Mesendoderm (in vitro differentiated cells): ENCODE measurements around the gene KRTAP10-3.

Experiments
- DNase-seq: peaks from one replicate; pipeline ENCODE4 v3.0.0; 2013
- H2AK5ac ChIP-seq: 2 replicates; pipeline ENCODE4 v1.6.1; 2013; ENCODE audit warnings: low read length, inconsistent platforms
- H2BK120ac ChIP-seq: 2 replicates; pipeline ENCODE4 v1.6.1; 2013; ENCODE audit warnings: low read depth, mild to moderate bottlenecking, low read length, moderate library complexity, mixed read lengths
- H2BK15ac ChIP-seq: replicated peaks from 2 replicates; pipeline ENCODE4 v1.6.1; 2013; ENCODE audit warnings: low read depth, mild to moderate bottlenecking, moderate library complexity
- H2BK5ac ChIP-seq: 2 replicates; pipeline ENCODE4 v1.6.1; 2013; ENCODE audit warnings: low read length, inconsistent platforms
- H3K18ac ChIP-seq: 2 replicates; pipeline ENCODE4 v1.6.1; 2013; ENCODE audit warnings: mild to moderate bottlenecking, low read length, mixed read lengths
- H3K23ac ChIP-seq: one replicate; pipeline ENCODE4 v1.6.1; 2013; ENCODE audit warnings: low read length
- H3K27ac ChIP-seq: 2 replicates; pipeline ENCODE4 v1.5.1; 2013; ENCODE audit warnings: low read depth, mild to moderate bottlenecking, inconsistent platforms, low read length, moderate library complexity
- H3K27me3 ChIP-seq: 2 replicates; pipeline ENCODE4 v1.6.1; 2013; ENCODE audit warnings: low read length, control low read depth, mild to moderate bottlenecking, inconsistent platforms; ENCODE audit not compliant: insufficient read depth, poor library complexity
- H3K36me3 ChIP-seq: 2 replicates; pipeline ENCODE4 v1.6.1; 2013; ENCODE audit warnings: low read length, inconsistent platforms; ENCODE audit not compliant: control insufficient read depth, insufficient read depth
- H3K4ac ChIP-seq: one replicate; pipeline ENCODE4 v1.6.1; 2013; ENCODE audit warnings: low read depth, mild to moderate bottlenecking, low read length, moderate library complexity
- H3K4me1 ChIP-seq: 2 replicates; pipeline ENCODE4 v1.6.1; 2013; ENCODE audit warnings: low read depth, low read length, inconsistent platforms; ENCODE audit not compliant: control insufficient read depth
- H3K4me2 ChIP-seq: 2 replicates; pipeline ENCODE4 v1.6.1; 2013; ENCODE audit warnings: low read length
- H3K4me3 ChIP-seq: 2 replicates; pipeline ENCODE4 v1.5.1; 2013; ENCODE audit warnings: mild to moderate bottlenecking, low read length
- H3K56ac ChIP-seq: one replicate; pipeline ENCODE4 v1.6.1; 2013; ENCODE audit warnings: low read length
- H3K79me1 ChIP-seq: 2 replicates; pipeline ENCODE4 v1.6.1; 2013; ENCODE audit warnings: low read length, inconsistent platforms
- H3K79me2 ChIP-seq: 2 replicates; pipeline ENCODE4 v1.6.1; 2013; ENCODE audit warnings: mild to moderate bottlenecking, low read length; ENCODE audit not compliant: control insufficient read depth, insufficient read depth
- H3K9ac ChIP-seq: 2 replicates; pipeline ENCODE4 v1.6.1; 2013; ENCODE audit warnings: low read length, inconsistent platforms
- H4K5ac ChIP-seq: one replicate; pipeline ENCODE4 v1.6.1; 2013; ENCODE audit warnings: low read length
- H4K8ac ChIP-seq: one replicate; pipeline ENCODE4 v1.6.1; 2013; ENCODE audit warnings: low read depth, mild to moderate bottlenecking, control low read depth, low read length, moderate library complexity
- WGBS: extraction: QIAGEN DNeasy Blood & Tissue Kit; methylation state at CpG from one replicate; pipeline ENCODE4 v1.1.7; 2013; ENCODE audit warnings: low lambda C conversion rate, missing lambda C conversion rate; ENCODE audit not compliant: insufficient coverage; ENCODE audit errors: extremely low coverage; 5-methylcytosine and 5-hydroxymethylcytosine counted together

The KRTAP10-3 gene

DNA sequence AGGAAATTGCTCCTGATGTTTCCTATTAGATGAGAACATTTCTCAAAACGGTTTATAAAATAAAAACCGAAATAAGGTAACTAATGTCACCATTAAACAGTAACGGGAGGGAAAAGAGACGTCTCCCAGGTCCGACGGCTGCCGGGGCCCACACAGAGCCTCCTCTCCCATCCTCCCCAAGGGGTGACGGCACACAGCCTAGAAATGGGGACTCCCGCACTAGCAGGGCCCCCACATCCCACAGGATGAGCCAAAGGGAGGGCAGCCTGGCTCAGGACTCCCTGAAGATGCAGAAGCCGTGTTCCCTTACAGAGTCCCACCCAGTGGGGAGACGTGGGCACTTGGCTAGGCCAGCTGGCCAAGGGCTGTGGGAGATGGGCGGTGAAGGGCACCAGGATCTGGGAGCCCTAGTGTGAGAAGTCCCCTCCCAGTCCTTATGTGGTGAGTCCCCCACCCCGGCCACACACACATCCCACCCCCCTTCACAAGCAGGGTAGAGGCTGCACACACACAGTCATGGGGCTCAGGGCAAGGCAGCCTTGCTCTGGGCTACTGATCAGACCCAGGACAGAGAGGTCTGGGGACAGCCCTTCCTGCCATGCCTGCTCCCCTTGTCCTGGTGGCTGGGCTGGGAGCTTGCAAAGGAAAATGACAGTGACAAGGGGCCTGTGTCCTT, 3.3 kb downstream of the KRTAP10-3 start:
- H3K23ac ChIP-seq, result no peak overlapping the region
- H3K79me2 ChIP-seq, result no peaks in the 10 kb centered on the region
- no peaks in the 10 kb centered on the region for H3K79me1 ChIP-seq
- no peak overlapping the region for H3K18ac ChIP-seq
- WGBS, result no CpG with 5 or more reads among the region's 13 CpGs
- H2BK120ac ChIP-seq, result no peak overlapping the region
- no peak overlapping the region for H2AK5ac ChIP-seq
- H4K5ac ChIP-seq, result no peak overlapping the region
- no peaks in the 10 kb centered on the region for H3K27me3 ChIP-seq
- no peak overlapping the region for H2BK5ac ChIP-seq
- H3K36me3 ChIP-seq, result no peaks in the 10 kb centered on the region
- H3K56ac ChIP-seq, result no peak overlapping the region
- no peak overlapping the region for H4K8ac ChIP-seq
- H2BK15ac ChIP-seq, result no peak overlapping the region
- no peak overlapping the region for H3K9ac ChIP-seq
- no peaks in the 10 kb centered on the region for H3K4me1 ChIP-seq
- H3K27ac ChIP-seq, result no peak overlapping the region
- H3K4me2 ChIP-seq, result no peak overlapping the region
- H3K4ac ChIP-seq, result no peak overlapping the region
- no peak for DNase-seq
- no peak overlapping the region for H3K4me3 ChIP-seq

DNA sequence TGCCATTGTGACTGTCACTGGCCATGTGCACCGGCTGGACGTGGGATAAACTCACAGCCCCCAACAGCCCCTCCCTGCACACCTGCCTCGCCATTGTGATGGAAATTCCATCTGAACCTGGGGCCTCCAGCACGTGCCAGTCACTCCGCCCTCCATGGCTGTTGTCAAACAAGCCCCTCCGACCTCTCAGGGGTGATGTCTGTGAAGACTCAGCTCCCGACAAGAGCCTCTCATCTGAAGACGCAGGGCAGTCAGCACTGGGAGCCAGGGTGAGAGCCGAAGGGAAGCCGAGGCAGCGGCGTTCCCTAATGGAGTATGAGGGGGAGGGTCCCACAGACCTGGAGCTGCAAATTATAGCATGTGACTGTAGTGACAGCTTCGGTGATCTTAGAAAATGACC, 5.9 kb downstream of the KRTAP10-3 start:
- Histone ChIP-seq H3K56ac (no peak overlapping the region), H4K5ac (no peak overlapping the region), H3K79me2 (no peaks in the 10 kb centered on the region), H3K9ac (no peak overlapping the region), H3K36me3 (no peaks in the 10 kb centered on the region), H3K18ac (no peak overlapping the region), H4K8ac (no peak overlapping the region), H3K4ac (no peak overlapping the region), H2BK5ac (no peak overlapping the region), H2AK5ac (no peak overlapping the region), H3K23ac (no peak overlapping the region), H3K79me1 (no peaks in the 10 kb centered on the region), H3K27me3 (no peaks in the 10 kb centered on the region), H3K4me1 (peaks cover 9% of the 10 kb centered on the region), H3K27ac (no peak overlapping the region), H3K4me2 (no peak overlapping the region), H3K4me3 (no peak overlapping the region), H2BK15ac (no peak overlapping the region), H2BK120ac (no peak overlapping the region)
- DNase-seq, result no peak
- no CpG with 5 or more reads among the region's 13 CpGs for WGBS

DNA sequence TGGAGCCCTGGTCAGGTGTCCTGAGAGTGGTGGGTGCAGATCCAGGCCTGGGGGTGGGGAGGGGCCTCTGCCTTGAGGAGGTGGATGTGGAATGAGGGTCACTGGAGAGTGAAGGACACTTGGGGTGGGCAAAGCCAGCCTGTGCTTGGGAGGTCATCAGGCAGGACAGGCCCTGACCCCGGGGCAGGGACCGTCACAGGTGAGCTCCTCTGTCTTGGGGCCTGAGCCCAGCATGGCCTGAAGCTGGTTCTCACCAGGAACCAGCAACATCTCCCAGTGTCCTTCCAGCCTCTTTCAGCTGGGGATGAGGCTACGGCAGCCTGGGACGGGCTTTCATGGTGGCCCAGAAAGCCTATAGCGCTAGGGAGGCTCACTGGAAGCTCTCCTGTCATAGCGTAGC, 6.5 kb downstream of the KRTAP10-3 start:
- Histone ChIP-seq H3K23ac (no peak overlapping the region), H4K8ac (no peak overlapping the region), H3K9ac (no peak overlapping the region), H2BK5ac (no peak overlapping the region), H3K18ac (no peak overlapping the region), H4K5ac (no peak overlapping the region), H2AK5ac (no peak overlapping the region), H3K56ac (no peak overlapping the region), H2BK15ac (no peak overlapping the region), H3K36me3 (no peaks in the 10 kb centered on the region), H3K27me3 (no peaks in the 10 kb centered on the region), H3K79me1 (no peaks in the 10 kb centered on the region), H2BK120ac (no peak overlapping the region), H3K4me3 (no peak overlapping the region), H3K4me1 (peaks cover 9% of the 10 kb centered on the region), H3K4ac (no peak overlapping the region), H3K4me2 (no peak overlapping the region), H3K27ac (no peak overlapping the region), H3K79me2 (no peaks in the 10 kb centered on the region)
- no peak for DNase-seq
- no CpG with 5 or more reads among the region's 6 CpGs for WGBS

DNA sequence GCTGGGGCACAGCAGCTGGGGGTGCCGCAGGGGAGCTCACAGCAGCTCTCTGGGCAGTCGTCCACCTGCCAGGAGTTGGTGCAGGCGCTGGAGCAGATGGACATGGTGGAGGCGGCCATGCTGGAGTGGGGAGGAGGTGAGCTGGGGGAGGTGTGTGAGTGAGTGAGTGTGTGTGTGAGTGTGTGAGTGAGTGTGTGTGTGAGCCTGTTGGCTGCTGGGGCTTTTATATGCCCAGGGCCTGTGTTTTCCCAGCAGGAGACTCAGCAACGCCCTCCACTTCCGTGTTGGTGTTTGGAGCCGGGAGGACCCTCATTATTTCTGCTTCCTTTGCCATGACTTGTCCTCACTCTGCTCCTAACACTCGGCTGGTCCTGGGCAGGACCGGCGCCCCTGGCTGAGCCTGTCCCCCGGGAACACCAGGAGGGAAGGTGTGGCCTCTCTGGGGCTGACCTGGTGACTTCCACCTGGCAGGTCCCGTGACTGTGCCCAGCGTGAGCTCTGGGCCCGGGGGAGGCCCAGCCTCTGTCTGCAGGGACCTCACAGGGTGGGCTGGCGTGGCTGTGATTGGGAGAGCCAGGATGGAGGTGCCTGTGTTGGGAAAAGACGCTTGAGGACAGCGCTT, 7.1 kb downstream of the KRTAP10-3 start, which contains the start of gene KRTAP10-2:
TSS of gene KRTAP10-2 (minus strand) at position 166 of the 622 bp plus-strand sequence. CDS start at position 119, 47 bp downstream.
- Histone ChIP-seq H3K18ac (no peak within 1 kb of the TSS), H3K4me2 (no peak within 1 kb of the TSS), H2BK5ac (no peak within 1 kb of the TSS), H3K23ac (no peak within 1 kb of the TSS), H2BK15ac (no peak within 1 kb of the TSS), H3K79me2 (no peaks in the 10 kb centered on the region), H3K56ac (peak within 1 kb of the TSS; percentile 34), H3K4me3 (no peak within 1 kb of the TSS), H4K8ac (no peak within 1 kb of the TSS), H2AK5ac (no peak within 1 kb of the TSS), H4K5ac (no peak within 1 kb of the TSS), H3K4ac (no peak within 1 kb of the TSS), H3K9ac (no peak within 1 kb of the TSS), H3K27me3 (no peaks in the 10 kb centered on the region), H3K27ac (no peak within 1 kb of the TSS), H3K79me1 (no peaks in the 10 kb centered on the region), H3K4me1 (peaks cover 9% of the 10 kb centered on the region), H3K36me3 (no peaks in the 10 kb centered on the region), H2BK120ac (no peak within 1 kb of the TSS)
- WGBS, result no CpG with 5 or more reads among the region's 17 CpGs
- no peak for DNase-seq

DNA sequence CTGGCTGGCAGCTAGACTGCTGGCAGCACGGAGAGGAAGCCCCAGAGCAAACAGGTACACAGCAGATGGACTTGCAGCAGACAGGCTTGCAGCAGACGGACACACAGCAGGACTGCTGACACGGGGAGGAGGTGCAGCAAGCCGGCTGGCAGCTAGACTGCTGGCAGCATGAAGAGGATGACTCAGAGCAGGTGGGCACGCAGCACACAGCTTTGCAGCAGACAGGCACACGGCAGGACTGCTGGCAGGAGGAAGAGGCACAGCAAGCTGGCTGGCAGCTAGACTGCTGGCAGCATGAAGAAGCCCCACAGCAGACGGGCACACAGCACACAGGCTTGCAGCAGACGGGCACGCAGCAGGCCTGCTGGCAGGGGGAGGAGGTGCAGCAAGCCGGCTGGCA, 7.8 kb downstream of the KRTAP10-3 start:
- H3K4me2 ChIP-seq, result no peak overlapping the region
- no peak overlapping the region for H3K4ac ChIP-seq
- H3K18ac ChIP-seq, result no peak overlapping the region
- no peak overlapping the region for H3K56ac ChIP-seq
- H3K27ac ChIP-seq, result no peak overlapping the region
- H3K27me3 ChIP-seq, result no peaks in the 10 kb centered on the region
- H4K8ac ChIP-seq, result no peak overlapping the region
- no peak overlapping the region for H4K5ac ChIP-seq
- H2BK120ac ChIP-seq, result no peak overlapping the region
- WGBS, result no CpG with 5 or more reads among the region's 10 CpGs
- H3K79me1 ChIP-seq, result no peaks in the 10 kb centered on the region
- H3K9ac ChIP-seq, result no peak overlapping the region
- H3K4me1 ChIP-seq, result peaks cover 9% of the 10 kb centered on the region
- no peak for DNase-seq
- H3K79me2 ChIP-seq, result no peaks in the 10 kb centered on the region
- no peak overlapping the region for H2AK5ac ChIP-seq
- no peak overlapping the region for H2BK15ac ChIP-seq
- H3K23ac ChIP-seq, result no peak overlapping the region
- no peak overlapping the region for H2BK5ac ChIP-seq
- no peak overlapping the region for H3K4me3 ChIP-seq
- no peaks in the 10 kb centered on the region for H3K36me3 ChIP-seq
